GM12878 (cell line): ENCODE measurements around the gene CD34. TPM values are rescaled to one million over a fixed set of nuclear protein-coding genes. Genes with fewer than 3 reads are reported as not detected.

ENCODE experiments used
- ATAC-seq: fragments of 200-7000 bp; cut with Tn5 transposase; 3 replicates; pipeline ENCODE4 v1.9.1; 2020; ENCODE audit warnings: mild to moderate bottlenecking, moderate library complexity
- BruUV-seq: library from RNA; stranded (reverse); fragments of 400-500 nt; replicated peaks from 2 replicates; lab custom pipeline; 2021; lab: Mats Ljungman, UMichigan
- CTCF ChIA-PET: fragments of 300-600 bp; sonication (Branson Sonifier 250); formaldehyde crosslinking; extraction: SDS; loops from one replicate; lab custom pipeline; 2021; ENCODE audit warnings: inconsistent platforms; lab: Yijun Ruan, JAX
- POLR2A ChIA-PET: fragments of 350-600 bp; formaldehyde crosslinking; extraction: SDS; loops from one replicate; lab custom pipeline; 2021; ENCODE audit warnings: inconsistent platforms; lab: Charles Lee
- RAD21 ChIA-PET: fragments of 300-600 bp; sonication (Branson Sonifier 250); formaldehyde crosslinking; loops from one replicate; lab custom pipeline; 2023; ENCODE audit warnings: antibody characterized with exemption; ENCODE audit not compliant: unreplicated experiment; lab: Charles Lee
- SMC1A ChIA-PET: fragments of 300-600 bp; sonication (Branson Sonifier 250); formaldehyde crosslinking; loops from one replicate; lab custom pipeline; 2023; ENCODE audit not compliant: unreplicated experiment, uncharacterized antibody; lab: Charles Lee
- DNase-seq: peaks from one replicate; pipeline ENCODE4 v3.0.0-alpha.2; 2011; ENCODE audit warnings: low read depth, low spot score
- FAIRE-seq: peaks from 3 replicates; lab custom pipeline; 2011; peaks lifted over from hg19 to GRCh38; lab: Jason Lieb, UNC
- H2AFZ ChIP-seq: 2 replicates; pipeline ENCODE4 v1.6.0; 2011; ENCODE audit warnings: low read depth, low read length, control low read depth; ENCODE audit not compliant: control insufficient read depth
- H3K27ac ChIP-seq: 2 replicates; pipeline ENCODE4 v1.5.1; 2011; ENCODE audit warnings: control low read depth; ENCODE audit not compliant: control insufficient read depth, insufficient read depth
- H3K27me3 ChIP-seq, 2 experiments: replicated peaks in 1 of 2; 2 replicates each; pipeline versions ENCODE4 v1.6.0 to v1.6.1; 2011; ENCODE audit warnings: low read length in 1 of 2; ENCODE audit not compliant: control insufficient read depth in 2 of 2, insufficient read depth in 2 of 2
- H3K36me3 ChIP-seq, 2 experiments: 2 replicates each; pipeline ENCODE4 v1.5.1; 2011; ENCODE audit warnings: low read length in 1 of 2; ENCODE audit not compliant: control insufficient read depth in 2 of 2, insufficient read depth in 2 of 2
- H3K4me1 ChIP-seq: 2 replicates; pipeline ENCODE4 v1.6.1; 2011; ENCODE audit warnings: mild to moderate bottlenecking, low read length, moderate library complexity, mixed read lengths; ENCODE audit not compliant: control insufficient read depth, insufficient read depth
- H3K4me2 ChIP-seq: 2 replicates; pipeline ENCODE4 v1.6.0; 2011; ENCODE audit warnings: control low read depth; ENCODE audit not compliant: control insufficient read depth, insufficient read depth
- H3K4me3 ChIP-seq: fragments of 200-600 bp; sonication (generic); 2 replicates; pipeline ENCODE4 v1.5.1; 2016
- H3K79me2 ChIP-seq: 2 replicates; pipeline ENCODE4 v1.6.0; 2011; ENCODE audit warnings: low read length; ENCODE audit not compliant: control insufficient read depth, insufficient read depth
- H3K9ac ChIP-seq: 2 replicates; pipeline ENCODE4 v1.8.0; 2011; ENCODE audit warnings: low read length, control low read depth, mixed read lengths; ENCODE audit not compliant: control insufficient read depth, insufficient read depth
- H3K9me3 ChIP-seq: replicated peaks from 3 replicates; pipeline ENCODE4 v1.5.1; 2011; ENCODE audit warnings: mild to moderate bottlenecking, low read length; ENCODE audit not compliant: control insufficient read depth, insufficient read depth
- H4K20me1 ChIP-seq: 2 replicates; pipeline ENCODE4 v1.6.0; 2011; ENCODE audit not compliant: control insufficient read depth, insufficient read depth
- ATF2 ChIP-seq: IDR thresholded peaks from 2 replicates; pipeline ENCODE4 v1.6.1; 2012; ENCODE audit warnings: low read length, inconsistent platforms
- DPF2 ChIP-seq: fragments of 450-650 bp; IDR thresholded peaks from 2 replicates; pipeline ENCODE4 v1.6.1; 2017; ENCODE audit warnings: mild to moderate bottlenecking
- EP300 ChIP-seq, 2 experiments: fragments of 150-350 bp in 1 of 2; IDR thresholded peaks; 2 replicates each; pipeline ENCODE4 v1.6.1; 2011 to 2012; ENCODE audit warnings: low read depth in 2 of 2, low read length in 2 of 2, borderline replicate concordance in 1 of 2, improper control_type of control experiment in 1 of 2, inconsistent platforms in 1 of 2; ENCODE audit not compliant: control insufficient read depth in 1 of 2
- FOXM1 ChIP-seq: IDR thresholded peaks from 2 replicates; pipeline ENCODE4 v1.6.1; 2012; ENCODE audit warnings: low read depth, mild to moderate bottlenecking, inconsistent platforms, low read length, moderate library complexity
- IRF4 ChIP-seq: IDR thresholded peaks from 2 replicates; pipeline ENCODE4 v1.6.1; 2011; ENCODE audit warnings: low read depth, low read length
- NRF1 ChIP-seq: conservative IDR thresholded peaks from 2 replicates; pipeline ENCODE4 v1.6.1; 2011; ENCODE audit warnings: mild to moderate bottlenecking, low read depth, low read length, improper control_type of control experiment
- PBX3 ChIP-seq: IDR thresholded peaks from 2 replicates; pipeline ENCODE4 v1.6.1; 2011; ENCODE audit warnings: mild to moderate bottlenecking, low read depth, low read length, moderate library complexity; ENCODE audit not compliant: insufficient replicate concordance
- POU2F2 ChIP-seq: IDR thresholded peaks from 3 replicates; pipeline ENCODE4 v1.6.1; 2011; ENCODE audit warnings: low read depth, mild to moderate bottlenecking, low read length, borderline replicate concordance
- RAD21 ChIP-seq: IDR thresholded peaks from 2 replicates; pipeline ENCODE4 v1.6.1; 2011; ENCODE audit warnings: mild to moderate bottlenecking, low read depth, low read length, moderate library complexity; ENCODE audit not compliant: insufficient read depth
- SREBF2 ChIP-seq: IDR thresholded peaks from 2 replicates; pipeline ENCODE4 v1.6.1; 2012; ENCODE audit warnings: mild to moderate bottlenecking, low read length
- YBX1 ChIP-seq: fragments of 450-650 bp; IDR thresholded peaks from 2 replicates; pipeline ENCODE4 v1.6.1; 2016; ENCODE audit warnings: antibody characterized with exemption
- ZNF274 ChIP-seq: IDR thresholded peaks from one replicate; pipeline ENCODE4 v1.8.0; 2011; ENCODE audit not compliant: insufficient read length, insufficient read depth
- ZSCAN29 ChIP-seq: fragments of 450-650 bp; IDR thresholded peaks from 2 replicates; pipeline ENCODE4 v1.6.1; 2017; ENCODE audit warnings: mild to moderate bottlenecking, moderate library complexity
- WGBS: methylation state at CpG from one replicate; pipeline ENCODE4 v1.1.6; 2016; ENCODE audit warnings: low lambda C conversion rate; ENCODE audit not compliant: insufficient replicate concordance, insufficient coverage; ENCODE audit errors: missing lambda C conversion rate; 5-methylcytosine and 5-hydroxymethylcytosine counted together
- in situ Hi-C: fragments of 300-500 bp; cut with MboI; formaldehyde crosslinking; loops from 9 replicates; pipeline ENCODE4 v1.14.3; 2018; ENCODE audit warnings: mixed read lengths
- intact Hi-C: fragments of 100-400 bp; cut with micrococcal nuclease; formaldehyde crosslinking; loops from one replicate; pipeline ENCODE4 v1.14.2; 2022; ENCODE audit not compliant: unreplicated experiment
- polyA plus RNA-seq, 11 experiments: library from polyadenylated mRNA; depleted of rRNA in 4 of 11; unstranded in 6 of 11; stranded (reverse) in 5 of 11; fragments of >200 nt; fragmentation: Nextera tagmentation in 4 of 11; fragmentation: Illumina TruSeq in 1 of 11; extraction: Ambion mirVana in 4 of 11; extraction: Trizol in 1 of 11; gene quantifications; 1 replicate in 1 of 11; 2 replicates in 10 of 11; pipeline versions ENCODE4 v1.2.1 to v1.2.3, GENCODE V29; 2011 to 2016; ENCODE audit warnings: inconsistent platforms in 2 of 11, missing spikeins in 2 of 11, low read depth in 1 of 11
- total RNA-seq, 4 experiments: library from RNA; depleted of rRNA in 3 of 4; stranded (reverse); fragments of >200 nt in 3 of 4; fragmentation: Illumina TruSeq in 1 of 4; extraction: Trizol in 1 of 4; gene quantifications; 2 replicates each; pipeline versions ENCODE4 v1.2.1 to v1.2.3, GENCODE V29; 2013 to 2021

CD34 gene
- total and polyA plus RNA-seq, 10 of the 15 experiments (the other 5 are each of a cell fraction or from before 2014, with no cell fraction given), result under 0.01 to 0.08 (median 0.02) TPM; not detected in 6

GRCh38 chr1:207851696-207852095 lies 59.2 kb downstream of the CD34 start:
- Histone ChIP-seq H3K4me3 (no peak overlapping the region), H3K79me2 (no peaks in the 10 kb centered on the region), H3K9ac (no peak overlapping the region), H3K27me3 (no peaks in the 10 kb centered on the region), H3K4me2 (no peak overlapping the region), H2AFZ (no peak overlapping the region), H4K20me1 (no peaks in the 10 kb centered on the region), H3K36me3 (peaks cover 2 to 8% of the 10 kb centered on the region in 2 experiments; a peak in 3 of 4 replicates), H3K27ac (no peak overlapping the region), H3K9me3 (no peaks in the 10 kb centered on the region), H3K4me1 (peaks cover 3% of the 10 kb centered on the region; the same call in 1 of the 2 replicates)
- no TSS peak for BruUV-seq
- DNase-seq, result no peak
- FAIRE-seq, result no peak
- ATAC-seq, result no peak
- ChIA-PET SMC1A (interaction anchor here (1.1 to 2.1 kb wide), 2 partner anchors 10 to 54 kb away, joined by 3 to 9 read pairs; no protein-coding TSS in a partner anchor), CTCF (no interaction called here), RAD21 (interaction anchor here (0.8 kb wide), 1 partner anchor 22 kb away, joined by 3 read pairs; no protein-coding TSS in a partner anchor), POLR2A (interaction anchor here (1.4 kb wide), 2 partner anchors 17 to 29 kb away, joined by 4 to 6 read pairs; no protein-coding TSS in a partner anchor)
- no peak for TF ChIP-seq IRF4
- no peak for TF ChIP-seq EP300 (IDR thresholded peaks at IDR 0.05; ENCODE audit: borderline replicate concordance in 1 of 2, control insufficient read depth in 1 of 2, low read depth in 2 of 2, low read length in 2 of 2)
- WGBS, result 82% methylated on average over 4 of the region's 4 CpGs
- in situ Hi-C loops, result no loop called here
- intact Hi-C loops, result no loop called here

- no TSS peak for BruUV-seq
- Histone ChIP-seq H2AFZ (no peak overlapping the region), H3K79me2 (no peaks in the 10 kb centered on the region), H3K4me2 (no peak overlapping the region), H3K36me3 (peaks cover 2 to 8% of the 10 kb centered on the region in 2 experiments; a peak in 3 of 4 replicates), H3K4me1 (peaks cover 3% of the 10 kb centered on the region; the same call in 1 of the 2 replicates), H4K20me1 (no peaks in the 10 kb centered on the region), H3K9ac (no peak overlapping the region), H3K4me3 (no peak overlapping the region), H3K9me3 (no peaks in the 10 kb centered on the region), H3K27ac (no peak overlapping the region), H3K27me3 (no peaks in the 10 kb centered on the region)
- DNase-seq, result no peak
- 70% methylated on average over 7 of the region's 7 CpGs for WGBS
- SMC1A ChIA-PET, result interaction anchor here (0.9 to 4.2 kb wide), 4 partner anchors 11 to 35 kb away, joined by 3 to 13 read pairs (median 7); no protein-coding TSS in a partner anchor
- POLR2A ChIA-PET, result interaction anchor here (1.4 to 1.6 kb wide), 2 partner anchors 18 kb away, joined by 4 to 5 read pairs; no protein-coding TSS in a partner anchor
- in situ Hi-C loops, result no loop called here
- ATAC-seq, result no peak
- no peak for FAIRE-seq
- RAD21 ChIA-PET, result interaction anchor here (0.6 kb wide), 1 partner anchor 30 kb away, joined by 3 read pairs; no protein-coding TSS in a partner anchor
- CTCF ChIA-PET, result interaction anchor here (1.1 to 1.7 kb wide), 3 partner anchors 10 to 18 kb away, joined by 3 to 9 read pairs (median 3); no protein-coding TSS in a partner anchor
- intact Hi-C loops, result no loop called here
- TF ChIP-seq POU2F2 (no peak), PBX3 (no peak), YBX1 (no peak), NRF1 (no peak), DPF2 (no peak), FOXM1 (no peak), ATF2 (no peak), ZSCAN29 (no peak), SREBF2 (no peak), RAD21 (no peak), ZNF274 (no peak)
Observed at GRCh38 chr1:207850621-207851407, 60.1 kb downstream of the CD34 start.
